Spleen (tissue), 7 donors: Measurements from ENCODE around the gene IFI44L.

Source experiments
- CTCF ChIP-seq, 11 experiments: fragments of 200-600 bp in 7 of 11; fragments of 450-650 bp in 4 of 11; sonication (generic) in 4 of 11; IDR thresholded peaks in 8 of 11; conservative IDR thresholded peaks in 3 of 11; 1 replicate in 7 of 11; 2 replicates in 4 of 11; pipeline versions ENCODE4 v1.4.0 to v1.8.0; 2016 to 2021; ENCODE audit warnings: antibody characterized with exemption in 11 of 11, inconsistent platforms in 4 of 11, mild to moderate bottlenecking in 1 of 11
- POLR2A ChIP-seq, 3 donors: fragments of 450-650 bp; IDR thresholded peaks; one replicate each; pipeline ENCODE4 v1.5.1; 2017; ENCODE audit warnings: antibody characterized with exemption in 3 of 3, mild to moderate bottlenecking in 1 of 3
- donor health status: DM: no; HTN: no; CAD: no; lungs with moderate emphysema.
- donor health status: DM: no; HTN: no; CAD: no.
- donor health status: DM: no; HTN: no; CAD: no.

DNA sequence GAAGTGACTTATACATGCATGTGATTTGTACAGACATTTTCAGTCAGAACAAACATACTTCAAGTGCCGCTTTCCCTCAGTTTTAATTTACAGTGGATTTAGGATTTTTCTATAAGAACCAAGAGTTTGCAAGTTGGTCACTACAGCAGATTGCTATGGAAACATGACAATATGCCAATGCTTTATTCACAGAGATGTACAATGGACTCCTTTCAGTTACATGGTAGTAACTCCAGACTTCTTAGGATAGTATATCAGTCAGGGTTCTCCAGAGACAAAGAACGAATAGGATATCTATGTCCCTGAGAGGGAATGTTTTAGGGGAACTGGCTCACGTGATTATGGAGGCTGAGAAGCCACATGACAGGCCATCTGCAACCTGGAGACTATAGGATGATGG is 56.7 kb downstream of the IFI44L start:
- TF ChIP-seq CTCF (IDR thresholded peaks at IDR 0.05 in 8 of 11, conservative IDR thresholded peaks at IDR 0.05 in 3 of 11): no peak
- no peak for TF ChIP-seq POLR2A (IDR thresholded peaks at IDR 0.05)
